Measurements from ENCODE around the gene ADAT3. TPM values are rescaled to one million over a fixed set of nuclear protein-coding genes. Genes with fewer than 3 reads are reported as not detected.

ADAT3 gene
- total RNA-seq, 1 donor from 2014 or later = 9.1 TPM

- Mint-ChIP-seq H3K4me1 (ENCODE audit: low read depth) (peaks cover 26% of the 10 kb centered on the region), H3K27ac (no peak overlapping the region), H3K9me3 (no peaks in the 10 kb centered on the region), H3K4me3 (ENCODE audit: low read depth) (peak overlapping the region; percentile 5), H3K36me3 (ENCODE audit: low read depth) (peaks cover 16% of the 10 kb centered on the region), H3K27me3 (ENCODE audit: low read depth) (no peaks in the 10 kb centered on the region)
- DNase-seq (ENCODE audit: low spot score) = no peak
- intact Hi-C loops (cut with micrococcal nuclease) = no loop called here
Observed at GRCh38 chr19:1944088-1944915, 39.1 kb downstream of the ADAT3 start.

GRCh38 chr19:1944916-1945561 lies 39.8 kb downstream of the ADAT3 start:
- intact Hi-C loops (cut with micrococcal nuclease) = no loop called here
- H3K4me1 Mint-ChIP-seq (ENCODE audit: low read depth) = peaks cover 20% of the 10 kb centered on the region
- H3K9me3 Mint-ChIP-seq = no peaks in the 10 kb centered on the region
- H3K27me3 Mint-ChIP-seq (ENCODE audit: low read depth) = no peaks in the 10 kb centered on the region
- no peak overlapping the region for H3K27ac Mint-ChIP-seq
- peaks cover 18% of the 10 kb centered on the region for H3K36me3 Mint-ChIP-seq (ENCODE audit: low read depth)
- H3K4me3 Mint-ChIP-seq (ENCODE audit: low read depth) = no peak overlapping the region
- no peak for DNase-seq (ENCODE audit: low spot score)

GRCh38 chr19:1945899-1946298 lies 40.7 kb downstream of the ADAT3 start:
- intact Hi-C loops (cut with micrococcal nuclease) = no loop called here
- H3K4me3 Mint-ChIP-seq (ENCODE audit: low read depth) = peak overlapping the region; percentile 22
- DNase-seq (ENCODE audit: low spot score) = no peak

GRCh38 chr19:1947651-1948209 lies 42.5 kb downstream of the ADAT3 start:
- Mint-ChIP-seq H3K9me3 (no peaks in the 10 kb centered on the region), H3K36me3 (ENCODE audit: low read depth) (peaks cover 26% of the 10 kb centered on the region), H3K27me3 (ENCODE audit: low read depth) (no peaks in the 10 kb centered on the region), H3K27ac (no peak overlapping the region), H3K4me1 (ENCODE audit: low read depth) (peaks cover 15% of the 10 kb centered on the region), H3K4me3 (ENCODE audit: low read depth) (no peak overlapping the region)
- intact Hi-C loops (cut with micrococcal nuclease) = no loop called here
- no peak for DNase-seq (ENCODE audit: low spot score)

More at GRCh38 chr19:1945899-1946298, 40.7 kb downstream of the ADAT3 start:
- no peaks in the 10 kb centered on the region for H3K27me3 Mint-ChIP-seq (ENCODE audit: low read depth)
- peaks cover 25% of the 10 kb centered on the region for H3K36me3 Mint-ChIP-seq (ENCODE audit: low read depth)
- H3K4me1 Mint-ChIP-seq (ENCODE audit: low read depth) = peaks cover 17% of the 10 kb centered on the region
- no peak overlapping the region for H3K27ac Mint-ChIP-seq
- H3K9me3 Mint-ChIP-seq = no peaks in the 10 kb centered on the region

- no peaks in the 10 kb centered on the region for H3K9me3 Mint-ChIP-seq
- intact Hi-C loops (cut with micrococcal nuclease) = no loop called here
- H3K4me1 Mint-ChIP-seq (ENCODE audit: low read depth) = peaks cover 4% of the 10 kb centered on the region
- H3K4me3 Mint-ChIP-seq (ENCODE audit: low read depth) = no peak overlapping the region
- H3K27ac Mint-ChIP-seq = no peak overlapping the region
- DNase-seq (ENCODE audit: low spot score) = no peak
- no peaks in the 10 kb centered on the region for H3K27me3 Mint-ChIP-seq (ENCODE audit: low read depth)
- peaks cover 27% of the 10 kb centered on the region for H3K36me3 Mint-ChIP-seq (ENCODE audit: low read depth)
Observed at GRCh38 chr19:1949304-1950101, 44.3 kb downstream of the ADAT3 start.

GRCh38 chr19:1950640-1951039 lies 45.4 kb downstream of the ADAT3 start:
- Mint-ChIP-seq H3K4me3 (ENCODE audit: low read depth) (no peak overlapping the region), H3K4me1 (ENCODE audit: low read depth) (peaks cover 4% of the 10 kb centered on the region), H3K36me3 (ENCODE audit: low read depth) (peaks cover 27% of the 10 kb centered on the region), H3K27me3 (ENCODE audit: low read depth) (no peaks in the 10 kb centered on the region), H3K27ac (no peak overlapping the region), H3K9me3 (no peaks in the 10 kb centered on the region)
- intact Hi-C loops (cut with micrococcal nuclease) = no loop called here
- DNase-seq (ENCODE audit: low spot score) = no peak

- no peak for DNase-seq (ENCODE audit: low spot score)
- Mint-ChIP-seq H3K36me3 (ENCODE audit: low read depth) (peaks cover 23% of the 10 kb centered on the region), H3K9me3 (no peaks in the 10 kb centered on the region), H3K4me3 (ENCODE audit: low read depth) (no peak overlapping the region), H3K27ac (no peak overlapping the region), H3K4me1 (ENCODE audit: low read depth) (no peaks in the 10 kb centered on the region), H3K27me3 (ENCODE audit: low read depth) (no peaks in the 10 kb centered on the region)
- intact Hi-C loops (cut with micrococcal nuclease) = no loop called here
Observed at GRCh38 chr19:1952635-1953034, 47.4 kb downstream of the ADAT3 start.

- Mint-ChIP-seq H3K27ac (no peak overlapping the region), H3K4me1 (ENCODE audit: low read depth) (no peaks in the 10 kb centered on the region), H3K4me3 (ENCODE audit: low read depth) (no peak overlapping the region), H3K27me3 (ENCODE audit: low read depth) (no peaks in the 10 kb centered on the region), H3K36me3 (ENCODE audit: low read depth) (peaks cover 23% of the 10 kb centered on the region), H3K9me3 (no peaks in the 10 kb centered on the region)
- intact Hi-C loops (cut with micrococcal nuclease) = no loop called here
- DNase-seq (ENCODE audit: low spot score) = no peak
Observed at GRCh38 chr19:1953037-1953436, 47.8 kb downstream of the ADAT3 start.

GRCh38 chr19:1953441-1954094 lies 48.4 kb downstream of the ADAT3 start:
- H3K9me3 Mint-ChIP-seq = no peaks in the 10 kb centered on the region
- no peak overlapping the region for H3K27ac Mint-ChIP-seq

GRCh38 chr19:1954532-1954933 lies 49.3 kb downstream of the ADAT3 start:
- no peak overlapping the region for H3K4me3 Mint-ChIP-seq (ENCODE audit: low read depth)
- H3K27me3 Mint-ChIP-seq (ENCODE audit: low read depth) = no peaks in the 10 kb centered on the region
- no peak overlapping the region for H3K27ac Mint-ChIP-seq
- no peaks in the 10 kb centered on the region for H3K4me1 Mint-ChIP-seq (ENCODE audit: low read depth)
- H3K9me3 Mint-ChIP-seq = no peaks in the 10 kb centered on the region
- intact Hi-C loops (cut with micrococcal nuclease) = no loop called here
- peaks cover 19% of the 10 kb centered on the region for H3K36me3 Mint-ChIP-seq (ENCODE audit: low read depth)
- no peak for DNase-seq (ENCODE audit: low spot score)

More at GRCh38 chr19:1953441-1954094, 48.4 kb downstream of the ADAT3 start:
- intact Hi-C loops (cut with micrococcal nuclease) = no loop called here
- H3K4me3 Mint-ChIP-seq (ENCODE audit: low read depth) = no peak overlapping the region
- H3K27me3 Mint-ChIP-seq (ENCODE audit: low read depth) = no peaks in the 10 kb centered on the region
- no peak for DNase-seq (ENCODE audit: low spot score)
- peaks cover 23% of the 10 kb centered on the region for H3K36me3 Mint-ChIP-seq (ENCODE audit: low read depth)
- H3K4me1 Mint-ChIP-seq (ENCODE audit: low read depth) = no peaks in the 10 kb centered on the region

GRCh38 chr19:1955171-1956121 lies 50.2 kb downstream of the ADAT3 start:
- Mint-ChIP-seq H3K4me3 (ENCODE audit: low read depth) (no peak overlapping the region), H3K9me3 (no peaks in the 10 kb centered on the region), H3K36me3 (ENCODE audit: low read depth) (peaks cover 16% of the 10 kb centered on the region), H3K4me1 (ENCODE audit: low read depth) (no peaks in the 10 kb centered on the region), H3K27ac (no peak overlapping the region), H3K27me3 (ENCODE audit: low read depth) (no peaks in the 10 kb centered on the region)
- intact Hi-C loops (cut with micrococcal nuclease) = no loop called here
- no peak for DNase-seq (ENCODE audit: low spot score)
